Measurements from ENCODE around the gene TPT1.

DNA sequence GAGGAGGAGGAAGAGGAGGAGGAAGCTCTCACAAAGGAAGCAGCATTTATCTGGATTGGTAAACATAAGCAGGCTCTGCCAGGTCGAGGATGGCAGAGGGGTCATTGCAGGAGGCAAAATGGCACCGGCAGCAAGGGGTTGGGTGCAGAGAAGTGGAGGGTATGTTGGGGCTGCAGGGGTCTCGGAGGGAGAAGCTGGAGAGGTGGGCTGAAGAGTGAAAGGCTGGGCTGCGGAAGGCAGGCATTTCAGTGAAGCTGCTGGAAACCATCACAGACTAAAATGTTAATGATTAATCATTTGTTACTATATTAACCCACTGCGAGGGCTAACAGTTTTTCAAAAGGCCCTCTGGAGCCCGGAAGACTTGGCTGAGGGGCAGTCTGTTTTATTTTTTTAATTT lies 24.6 kb downstream of the TPT1 start:
- TF ChIP-seq POLR2A (IDR thresholded peaks at IDR 0.05): no peak
- TF ChIP-seq, protein P1, sequence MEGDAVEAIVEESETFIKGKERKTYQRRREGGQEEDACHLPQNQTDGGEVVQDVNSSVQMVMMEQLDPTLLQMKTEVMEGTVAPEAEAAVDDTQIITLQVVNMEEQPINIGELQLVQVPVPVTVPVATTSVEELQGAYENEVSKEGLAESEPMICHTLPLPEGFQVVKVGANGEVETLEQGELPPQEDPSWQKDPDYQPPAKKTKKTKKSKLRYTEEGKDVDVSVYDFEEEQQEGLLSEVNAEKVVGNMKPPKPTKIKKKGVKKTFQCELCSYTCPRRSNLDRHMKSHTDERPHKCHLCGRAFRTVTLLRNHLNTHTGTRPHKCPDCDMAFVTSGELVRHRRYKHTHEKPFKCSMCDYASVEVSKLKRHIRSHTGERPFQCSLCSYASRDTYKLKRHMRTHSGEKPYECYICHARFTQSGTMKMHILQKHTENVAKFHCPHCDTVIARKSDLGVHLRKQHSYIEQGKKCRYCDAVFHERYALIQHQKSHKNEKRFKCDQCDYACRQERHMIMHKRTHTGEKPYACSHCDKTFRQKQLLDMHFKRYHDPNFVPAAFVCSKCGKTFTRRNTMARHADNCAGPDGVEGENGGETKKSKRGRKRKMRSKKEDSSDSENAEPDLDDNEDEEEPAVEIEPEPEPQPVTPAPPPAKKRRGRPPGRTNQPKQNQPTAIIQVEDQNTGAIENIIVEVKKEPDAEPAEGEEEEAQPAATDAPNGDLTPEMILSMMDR (IDR thresholded peaks at IDR 0.05): no peak
